CD4-positive, alpha-beta memory T cell (primary cell): ENCODE data around the gene ADGRB3. TPM values are rescaled to one million over a fixed set of nuclear protein-coding genes. Genes with fewer than 3 reads are reported as not detected.

Experiments
- CTCF ChIA-PET: fragments of 350-600 bp; sonication (Branson Sonifier 250); formaldehyde crosslinking; loops from one replicate; lab custom pipeline; 2021; ENCODE audit warnings: inconsistent platforms; ENCODE audit not compliant: partially characterized antibody; lab: Charles Lee
- POLR2A ChIA-PET: fragments of 350-600 bp; sonication (Branson Sonifier 250); formaldehyde crosslinking; loops from one replicate; lab custom pipeline; 2021; ENCODE audit not compliant: partially characterized antibody; lab: Charles Lee
- DNase-seq, 5 donors: peaks; one replicate each; pipeline versions ENCODE4 v3.0.0 to v3.0.0-alpha.2; 2020 to 2022; ENCODE audit warnings: mixed read lengths in 1 of 5
- H3K27ac ChIP-seq: one replicate; pipeline ENCODE4 v1.7.0; 2013; ENCODE audit warnings: low read depth, low read length
- H3K27me3 ChIP-seq: 2 replicates; pipeline ENCODE4 v1.7.0; 2013; ENCODE audit warnings: mild to moderate bottlenecking, low read length, moderate library complexity; ENCODE audit not compliant: insufficient read depth
- H3K36me3 ChIP-seq: 2 replicates; pipeline ENCODE4 v1.7.0; 2013; ENCODE audit warnings: mild to moderate bottlenecking, low read length, moderate library complexity; ENCODE audit not compliant: insufficient read depth
- H3K4me1 ChIP-seq: 2 replicates; pipeline ENCODE4 v1.7.0; 2013; ENCODE audit warnings: mild to moderate bottlenecking, low read length, moderate library complexity; ENCODE audit not compliant: insufficient read depth
- H3K4me3 ChIP-seq, 2 donors: one replicate each; pipeline ENCODE4 v1.7.0; 2013; ENCODE audit warnings: low read length in 2 of 2, mild to moderate bottlenecking in 1 of 2
- H3K9me3 ChIP-seq, 2 donors: one replicate each; pipeline ENCODE4 v1.7.0; 2013; ENCODE audit warnings: low read length in 2 of 2, control low read depth in 1 of 2; ENCODE audit not compliant: control insufficient read depth in 1 of 2
- H3K27ac Mint-ChIP-seq, 7 donors: one replicate each; pipeline ENCODE4 v1.8.0; 2020 to 2021; ENCODE audit warnings: mixed read lengths in 7 of 7, mild to moderate bottlenecking in 6 of 7, inconsistent platforms in 3 of 7, moderate library complexity in 3 of 7
- H3K27me3 Mint-ChIP-seq, 2 donors: one replicate each; pipeline ENCODE4 v1.8.0; 2020 to 2021; ENCODE audit warnings: mixed read lengths in 2 of 2
- H3K36me3 Mint-ChIP-seq, 2 donors: one replicate each; pipeline ENCODE4 v1.8.0; 2020 to 2021; ENCODE audit warnings: mixed read lengths in 2 of 2, inconsistent platforms in 1 of 2, mild to moderate bottlenecking in 1 of 2
- H3K4me1 Mint-ChIP-seq, 4 donors: one replicate each; pipeline ENCODE4 v1.8.0; 2020 to 2021; ENCODE audit warnings: mixed read lengths in 4 of 4, mild to moderate bottlenecking in 1 of 4
- H3K4me3 Mint-ChIP-seq, 8 donors: one replicate each; pipeline ENCODE4 v1.8.0; 2020 to 2021; ENCODE audit warnings: mixed read lengths in 8 of 8, mild to moderate bottlenecking in 7 of 8, moderate library complexity in 6 of 8, inconsistent platforms in 3 of 8
- H3K9me3 Mint-ChIP-seq, 8 donors: one replicate each; pipeline ENCODE4 v1.8.0; 2020 to 2021; ENCODE audit warnings: mixed read lengths in 8 of 8, mild to moderate bottlenecking in 5 of 8, inconsistent platforms in 3 of 8, moderate library complexity in 1 of 8
- intact Hi-C: fragments of 100-400 bp; cut with micrococcal nuclease; formaldehyde crosslinking; loops from one replicate; pipeline ENCODE4 v1.15.1; 2023
- polyA plus RNA-seq, 2 donors: library from polyadenylated mRNA; unstranded; fragments of 300-500 nt; fragmentation: Illumina TruSeq; gene quantifications; one replicate each; pipeline ENCODE4 v1.2.3, GENCODE V29; 2021
- total RNA-seq, 2 experiments: library from RNA; stranded (reverse); gene quantifications; one replicate each; pipeline ENCODE4 v1.2.3, GENCODE V29; 2021

ADGRB3 gene
- total and polyA plus RNA-seq, 4 experiments from 2014 or later, result not detected

DNA sequence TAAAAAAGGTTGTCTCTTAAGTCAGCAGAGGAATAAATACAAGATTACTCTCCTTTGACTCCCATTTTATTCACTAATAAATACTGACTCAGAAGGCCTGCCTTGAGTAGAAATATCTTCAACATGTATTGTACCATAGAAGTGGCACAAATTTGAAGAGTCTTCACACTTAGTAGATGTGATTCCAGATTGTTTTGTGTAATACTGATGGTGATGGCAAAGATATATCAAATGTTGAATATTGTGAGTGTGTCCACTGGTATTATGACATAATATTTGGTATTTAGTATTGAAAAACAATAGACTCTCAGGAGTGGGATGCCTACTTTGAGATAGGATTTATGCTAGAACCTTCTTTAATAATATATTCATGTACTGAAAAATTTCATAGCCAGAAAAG lies 7.0 kb downstream of the ADGRB3 start:
- no peak overlapping the region for H3K4me3 ChIP-seq
- Mint-ChIP-seq H3K9me3 (peaks cover 0 to 2% (median 0%) of the 10 kb centered on the region in 8 donors), H3K27me3 (peaks cover 7 to 15% of the 10 kb centered on the region in 2 donors), H3K4me1 (peaks cover 0 to 5% (median 2%) of the 10 kb centered on the region in 4 donors), H3K4me3 (no peak overlapping the region), H3K27ac (no peak overlapping the region), H3K36me3 (no peaks in the 10 kb centered on the region)
- peaks cover 4% of the 10 kb centered on the region for H3K27me3 ChIP-seq
- POLR2A ChIA-PET, result no interaction called here
- H3K9me3 ChIP-seq, result no peaks in the 10 kb centered on the region
- no peak overlapping the region for H3K27ac ChIP-seq
- no peaks in the 10 kb centered on the region for H3K4me1 ChIP-seq
- no peak for DNase-seq
- no peaks in the 10 kb centered on the region for H3K36me3 ChIP-seq
- CTCF ChIA-PET, result no interaction called here
- intact Hi-C loops, result loop anchor here (5.0 kb wide), 1 partner anchor 325 kb away; no protein-coding TSS in a partner anchor

DNA sequence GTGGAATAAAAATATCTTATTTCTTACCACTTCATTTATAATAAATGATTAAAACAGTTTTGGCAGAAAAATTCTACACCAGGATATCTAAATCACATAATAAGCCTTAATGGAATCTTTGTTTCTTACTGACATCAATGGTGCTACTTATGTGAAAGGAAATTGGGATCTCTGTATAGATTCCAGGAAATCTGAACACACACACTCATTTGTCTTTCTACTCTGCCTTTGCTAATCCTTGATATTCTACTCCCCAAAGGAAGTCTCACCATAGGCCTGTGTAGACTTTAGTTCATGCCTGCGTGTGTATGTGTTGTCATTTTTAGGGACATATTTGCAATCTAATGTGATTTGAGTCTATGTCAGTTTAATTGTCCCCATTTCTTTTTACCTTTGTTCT lies 7.9 kb downstream of the ADGRB3 start:
- Histone ChIP-seq H3K9me3 (no peaks in the 10 kb centered on the region), H3K36me3 (no peaks in the 10 kb centered on the region), H3K27ac (no peak overlapping the region), H3K4me3 (no peak overlapping the region), H3K27me3 (no peaks in the 10 kb centered on the region), H3K4me1 (no peaks in the 10 kb centered on the region)
- intact Hi-C loops, result loop anchor here (5.0 kb wide), 1 partner anchor 324 kb away; no protein-coding TSS in a partner anchor
- ChIA-PET POLR2A (no interaction called here), CTCF (no interaction called here)
- Mint-ChIP-seq H3K27ac (no peak overlapping the region), H3K4me1 (peaks cover 0 to 5% (median 2%) of the 10 kb centered on the region in 4 donors), H3K27me3 (peaks cover 6 to 10% of the 10 kb centered on the region in 2 donors), H3K9me3 (peaks cover 0 to 2% (median 0%) of the 10 kb centered on the region in 8 donors), H3K36me3 (no peaks in the 10 kb centered on the region), H3K4me3 (no peak overlapping the region)
- DNase-seq, result no peak

DNA sequence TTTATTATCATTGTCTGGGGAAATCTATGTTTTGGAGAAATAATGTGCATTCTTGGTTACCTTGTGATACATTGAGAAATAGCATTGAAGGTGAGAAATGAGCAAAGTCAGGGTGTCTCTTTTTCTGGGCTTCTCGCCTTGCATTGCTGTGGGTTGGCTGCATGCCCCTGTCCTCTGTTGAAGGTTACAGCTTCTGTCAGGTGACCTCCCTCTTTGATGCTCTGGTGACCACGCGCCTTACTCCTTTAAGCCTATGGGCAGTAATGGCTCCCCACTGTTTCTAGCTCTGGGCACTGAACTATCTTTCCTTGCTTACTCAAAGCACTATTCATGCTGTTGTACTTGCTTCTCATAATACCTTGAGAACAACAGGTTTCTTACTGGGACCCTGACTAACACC lies 14.6 kb downstream of the ADGRB3 start:
- no peak overlapping the region for H3K4me3 Mint-ChIP-seq
- H3K9me3 Mint-ChIP-seq, result peaks cover 0 to 2% (median 0%) of the 10 kb centered on the region in 8 donors
- Histone ChIP-seq H3K4me1 (no peaks in the 10 kb centered on the region), H3K27me3 (no peaks in the 10 kb centered on the region), H3K4me3 (no peak overlapping the region), H3K9me3 (no peaks in the 10 kb centered on the region), H3K27ac (no peak overlapping the region), H3K36me3 (no peaks in the 10 kb centered on the region)
- H3K36me3 Mint-ChIP-seq, result no peaks in the 10 kb centered on the region
- ChIA-PET CTCF (no interaction called here), POLR2A (no interaction called here)
- DNase-seq, result no peak
- H3K27me3 Mint-ChIP-seq, result no peaks in the 10 kb centered on the region
- H3K4me1 Mint-ChIP-seq, result no peaks in the 10 kb centered on the region
- intact Hi-C loops, result no loop called here
- H3K27ac Mint-ChIP-seq, result no peak overlapping the region

- Histone ChIP-seq H3K27me3 (no peaks in the 10 kb centered on the region), H3K4me3 (no peak overlapping the region), H3K27ac (no peak overlapping the region), H3K4me1 (no peaks in the 10 kb centered on the region), H3K36me3 (no peaks in the 10 kb centered on the region), H3K9me3 (no peaks in the 10 kb centered on the region)
- intact Hi-C loops, result no loop called here
- H3K27ac Mint-ChIP-seq, result no peak overlapping the region
- H3K4me1 Mint-ChIP-seq, result no peaks in the 10 kb centered on the region
- H3K27me3 Mint-ChIP-seq, result no peaks in the 10 kb centered on the region
- POLR2A ChIA-PET, result no interaction called here
- DNase-seq, result no peak
- no peak overlapping the region for H3K4me3 Mint-ChIP-seq
- peaks cover 0 to 2% (median 0%) of the 10 kb centered on the region in 8 donors for H3K9me3 Mint-ChIP-seq
- H3K36me3 Mint-ChIP-seq, result no peaks in the 10 kb centered on the region
- CTCF ChIA-PET, result no interaction called here
Observed at GRCh38 chr6:68650142-68650541, 15.1 kb downstream of the ADGRB3 start.

- H3K27ac ChIP-seq, result no peak overlapping the region
- POLR2A ChIA-PET, result no interaction called here
- Mint-ChIP-seq H3K36me3 (no peaks in the 10 kb centered on the region), H3K27ac (no peak overlapping the region), H3K9me3 (peaks cover 0 to 2% (median 0%) of the 10 kb centered on the region in 8 donors), H3K4me1 (no peaks in the 10 kb centered on the region), H3K27me3 (no peaks in the 10 kb centered on the region), H3K4me3 (no peak overlapping the region)
- no peak for DNase-seq
- H3K27me3 ChIP-seq, result no peaks in the 10 kb centered on the region
- H3K36me3 ChIP-seq, result no peaks in the 10 kb centered on the region
- H3K4me3 ChIP-seq, result no peak overlapping the region
- CTCF ChIA-PET, result interaction anchor here (1.0 kb wide), 1 partner anchor 14 kb away, joined by 3 read pairs; no protein-coding TSS in a partner anchor
- no peaks in the 10 kb centered on the region for H3K4me1 ChIP-seq
- no peaks in the 10 kb centered on the region for H3K9me3 ChIP-seq
- intact Hi-C loops, result no loop called here
Observed at GRCh38 chr6:68651011-68651985, 16.2 kb downstream of the ADGRB3 start.

GRCh38 chr6:68652117-68652536 lies 17.0 kb downstream of the ADGRB3 start:
- H3K4me1 ChIP-seq, result no peaks in the 10 kb centered on the region
- H3K36me3 ChIP-seq, result no peaks in the 10 kb centered on the region
- no peak overlapping the region for H3K4me3 ChIP-seq
- Mint-ChIP-seq H3K9me3 (peaks cover 0 to 1% (median 0%) of the 10 kb centered on the region in 8 donors), H3K4me1 (no peaks in the 10 kb centered on the region), H3K4me3 (no peak overlapping the region), H3K27ac (no peak overlapping the region), H3K27me3 (no peaks in the 10 kb centered on the region), H3K36me3 (no peaks in the 10 kb centered on the region)
- ChIA-PET CTCF (interaction anchor here (1.0 kb wide), 1 partner anchor 15 kb away, joined by 3 read pairs; no protein-coding TSS in a partner anchor), POLR2A (no interaction called here)
- DNase-seq, result no peak
- H3K27me3 ChIP-seq, result no peaks in the 10 kb centered on the region
- H3K9me3 ChIP-seq, result no peaks in the 10 kb centered on the region
- intact Hi-C loops, result no loop called here
- H3K27ac ChIP-seq, result no peak overlapping the region

DNA sequence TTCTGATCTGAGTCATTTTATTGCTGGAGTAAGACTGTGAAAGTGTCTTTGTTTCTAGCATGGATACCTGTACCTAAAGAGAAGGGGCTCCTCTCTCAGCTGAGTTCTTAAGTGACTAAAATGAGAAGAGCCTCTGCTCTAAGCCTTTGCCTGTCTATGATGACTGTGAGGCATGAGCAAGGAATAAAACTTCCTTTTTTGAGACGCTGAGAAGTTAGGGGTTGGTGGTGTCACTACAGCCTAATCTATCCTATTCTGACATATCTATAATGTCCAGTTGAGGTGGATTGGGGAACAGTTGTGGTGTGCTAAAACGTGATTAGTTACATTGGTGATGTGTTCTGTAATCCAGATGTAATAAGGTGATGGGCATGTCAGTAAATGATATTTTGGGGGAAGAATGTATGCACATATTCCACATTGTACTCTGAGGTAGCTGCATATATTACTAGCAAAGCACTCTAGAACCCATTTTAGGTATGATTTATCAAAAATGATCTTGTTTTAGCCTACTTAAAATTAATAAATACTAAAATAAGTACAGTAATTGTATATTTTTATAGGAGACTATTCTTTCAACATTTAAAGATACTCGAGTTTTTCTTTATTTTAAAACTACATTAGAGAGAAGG lies 18.1 kb downstream of the ADGRB3 start:
- no peak overlapping the region for H3K27ac Mint-ChIP-seq
- intact Hi-C loops, result no loop called here
- H3K27me3 Mint-ChIP-seq, result no peaks in the 10 kb centered on the region
- H3K36me3 ChIP-seq, result no peaks in the 10 kb centered on the region
- H3K4me1 Mint-ChIP-seq, result no peaks in the 10 kb centered on the region
- DNase-seq, result no peak
- CTCF ChIA-PET, result no interaction called here
- POLR2A ChIA-PET, result no interaction called here
- H3K27ac ChIP-seq, result no peak overlapping the region
- H3K9me3 ChIP-seq, result no peaks in the 10 kb centered on the region
- H3K9me3 Mint-ChIP-seq, result peaks cover 0 to 1% (median 0%) of the 10 kb centered on the region in 8 donors
- no peaks in the 10 kb centered on the region for H3K36me3 Mint-ChIP-seq
- no peak overlapping the region for H3K4me3 Mint-ChIP-seq
- no peaks in the 10 kb centered on the region for H3K27me3 ChIP-seq
- H3K4me1 ChIP-seq, result no peaks in the 10 kb centered on the region
- no peak overlapping the region for H3K4me3 ChIP-seq
